Mammary epithelial cell (primary cell): ENCODE measurements around the gene ILK.

Experiments
- CTCF ChIP-seq, 2 donors: IDR thresholded peaks in 1 of 2; conservative IDR thresholded peaks in 1 of 2; 2 replicates each; pipeline ENCODE4 v1.5.1; 2011 to 2012; ENCODE audit warnings: inconsistent platforms in 2 of 2, low read length in 2 of 2, mild to moderate bottlenecking in 2 of 2, control low read depth in 1 of 2, low read depth in 1 of 2; ENCODE audit not compliant: insufficient read depth in 1 of 2; ENCODE audit errors: extremely low read depth in 1 of 2
- EZH2 ChIP-seq: IDR thresholded peaks from 2 replicates; pipeline ENCODE4 v1.6.1; 2012; ENCODE audit warnings: low read length, inconsistent platforms, borderline replicate concordance

- no peak for TF ChIP-seq CTCF (conservative IDR thresholded peaks at IDR 0.05 in 1 of 2, IDR thresholded peaks at IDR 0.05 in 1 of 2; ENCODE audit: extremely low read depth in 1 of 2, insufficient read depth in 1 of 2, low read depth in 1 of 2, low read length in 2 of 2)
- no peak for TF ChIP-seq EZH2
Observed at GRCh38 chr11:6608011-6608410, 4.4 kb downstream of the ILK start.
